CMK (cell line): ENCODE measurements around the gene MRPS23.

Source experiments
- DNase-seq: peaks from one replicate; pipeline ENCODE4 v3.0.0-alpha.2; 2010; ENCODE audit warnings: low read depth

The MRPS23 gene

GRCh38 chr17:57838453-57838852 lies 11.4 kb downstream of the MRPS23 start:
- no peak for DNase-seq

- no peak for DNase-seq
These were observed 14.4 kb downstream of the MRPS23 start for GRCh38 chr17:57835333-57835900.

- DNase-seq: no peak
These were observed 15.6 kb downstream of the MRPS23 start for GRCh38 chr17:57834146-57834741.

- peak; percentile 38 for DNase-seq
These were observed 16.5 kb downstream of the MRPS23 start for GRCh38 chr17:57833179-57833939.

GRCh38 chr17:57832314-57833178 lies 17.3 kb downstream of the MRPS23 start:
- no peak for DNase-seq

- DNase-seq: no peak
These were observed 19.0 kb downstream of the MRPS23 start for GRCh38 chr17:57830880-57831279.

GRCh38 chr17:57823469-57824401 lies 26.1 kb downstream of the MRPS23 start:
- DNase-seq: no peak

GRCh38 chr17:57819867-57820266 lies 30.0 kb downstream of the MRPS23 start:
- no peak for DNase-seq

- no peak for DNase-seq
These were observed 30.6 kb downstream of the MRPS23 start for GRCh38 chr17:57819285-57819684.

- DNase-seq: no peak
These were observed 31.8 kb downstream of the MRPS23 start for GRCh38 chr17:57818066-57818465.

GRCh38 chr17:57817299-57817698 lies 32.5 kb downstream of the MRPS23 start:
- no peak for DNase-seq

GRCh38 chr17:57814421-57814820 lies 35.4 kb downstream of the MRPS23 start:
- DNase-seq: no peak

- no peak for DNase-seq
These were observed 38.1 kb downstream of the MRPS23 start for GRCh38 chr17:57811638-57812280.

- no peak for DNase-seq
These were observed 38.9 kb downstream of the MRPS23 start for GRCh38 chr17:57810721-57811637.

GRCh38 chr17:57809879-57810278 lies 40.0 kb downstream of the MRPS23 start:
- no peak for DNase-seq

GRCh38 chr17:57808882-57809281 lies 41.0 kb downstream of the MRPS23 start:
- DNase-seq: no peak

GRCh38 chr17:57806167-57806830 lies 43.5 kb downstream of the MRPS23 start:
- no peak for DNase-seq

- no peak for DNase-seq
These were observed 46.8 kb downstream of the MRPS23 start for GRCh38 chr17:57803021-57803420.

- DNase-seq: no peak
These were observed 48.7 kb downstream of the MRPS23 start for GRCh38 chr17:57801044-57801711.
